Sigmoid colon (tissue), 4 donors: ENCODE measurements around the gene NR4A3.

Experiments
- EP300 ChIP-seq, 4 donors: sonication (generic); formaldehyde crosslinking; IDR thresholded peaks; one replicate each; pipeline ENCODE4 v1.6.1; 2017; ENCODE audit warnings: antibody characterized with exemption in 4 of 4
- POLR2A ChIP-seq, 2 donors: fragments of 450-650 bp; IDR thresholded peaks; one replicate each; pipeline ENCODE4 v1.6.1; 2016; ENCODE audit warnings: antibody characterized with exemption in 2 of 2, mild to moderate bottlenecking in 2 of 2, moderate library complexity in 2 of 2
- POLR2AphosphoS5 ChIP-seq, 4 donors: sonication (generic); formaldehyde crosslinking; IDR thresholded peaks; one replicate each; pipeline ENCODE4 v1.6.1; 2017; ENCODE audit warnings: antibody characterized with exemption in 4 of 4
- TF ChIP-seq, protein P1 (sequence below), 4 experiments: fragments of 450-650 bp in 3 of 4; fragments of 200-600 bp in 1 of 4; IDR thresholded peaks; one replicate each; pipeline ENCODE4 v1.5.1; 2016 to 2019; ENCODE audit warnings: antibody characterized with exemption in 4 of 4, mild to moderate bottlenecking in 3 of 4, moderate library complexity in 2 of 4

DNA sequence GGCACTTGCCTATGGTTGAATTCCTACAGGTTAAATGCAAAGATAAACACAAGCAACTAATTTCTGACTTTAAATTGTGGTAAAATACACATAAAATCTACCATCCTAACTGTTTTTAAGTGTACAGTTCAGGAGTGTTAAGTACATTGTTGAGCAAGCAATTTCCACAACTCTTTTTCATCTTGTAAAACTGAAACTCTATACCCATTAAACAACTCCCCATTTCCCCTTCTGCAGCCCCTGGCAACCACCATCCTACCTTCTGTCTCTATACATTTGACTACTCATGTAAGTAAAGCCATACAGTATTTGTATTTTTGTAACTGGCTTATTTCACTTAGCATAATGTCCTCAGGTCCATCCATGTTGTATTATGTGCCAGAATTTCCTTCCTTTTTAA, 46.3 kb downstream of the NR4A3 start:
- TF ChIP-seq, protein P1, sequence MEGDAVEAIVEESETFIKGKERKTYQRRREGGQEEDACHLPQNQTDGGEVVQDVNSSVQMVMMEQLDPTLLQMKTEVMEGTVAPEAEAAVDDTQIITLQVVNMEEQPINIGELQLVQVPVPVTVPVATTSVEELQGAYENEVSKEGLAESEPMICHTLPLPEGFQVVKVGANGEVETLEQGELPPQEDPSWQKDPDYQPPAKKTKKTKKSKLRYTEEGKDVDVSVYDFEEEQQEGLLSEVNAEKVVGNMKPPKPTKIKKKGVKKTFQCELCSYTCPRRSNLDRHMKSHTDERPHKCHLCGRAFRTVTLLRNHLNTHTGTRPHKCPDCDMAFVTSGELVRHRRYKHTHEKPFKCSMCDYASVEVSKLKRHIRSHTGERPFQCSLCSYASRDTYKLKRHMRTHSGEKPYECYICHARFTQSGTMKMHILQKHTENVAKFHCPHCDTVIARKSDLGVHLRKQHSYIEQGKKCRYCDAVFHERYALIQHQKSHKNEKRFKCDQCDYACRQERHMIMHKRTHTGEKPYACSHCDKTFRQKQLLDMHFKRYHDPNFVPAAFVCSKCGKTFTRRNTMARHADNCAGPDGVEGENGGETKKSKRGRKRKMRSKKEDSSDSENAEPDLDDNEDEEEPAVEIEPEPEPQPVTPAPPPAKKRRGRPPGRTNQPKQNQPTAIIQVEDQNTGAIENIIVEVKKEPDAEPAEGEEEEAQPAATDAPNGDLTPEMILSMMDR (IDR thresholded peaks at IDR 0.05): no peak
- TF ChIP-seq POLR2A (IDR thresholded peaks at IDR 0.05): no peak
- TF ChIP-seq POLR2AphosphoS5 (IDR thresholded peaks at IDR 0.05): no peak
- TF ChIP-seq EP300 (IDR thresholded peaks at IDR 0.05): no peak
